GM18907 (cell line): Measurements from ENCODE around the gene MAP3K5.

Experiments
- ATAC-seq: cut with Tn5 transposase; IDR thresholded peaks from one replicate; pipeline ENCODE4 v1.9.1; 2021; ENCODE audit warnings: mild to moderate bottlenecking, moderate library complexity; ENCODE audit not compliant: unreplicated experiment

The MAP3K5 gene

DNA sequence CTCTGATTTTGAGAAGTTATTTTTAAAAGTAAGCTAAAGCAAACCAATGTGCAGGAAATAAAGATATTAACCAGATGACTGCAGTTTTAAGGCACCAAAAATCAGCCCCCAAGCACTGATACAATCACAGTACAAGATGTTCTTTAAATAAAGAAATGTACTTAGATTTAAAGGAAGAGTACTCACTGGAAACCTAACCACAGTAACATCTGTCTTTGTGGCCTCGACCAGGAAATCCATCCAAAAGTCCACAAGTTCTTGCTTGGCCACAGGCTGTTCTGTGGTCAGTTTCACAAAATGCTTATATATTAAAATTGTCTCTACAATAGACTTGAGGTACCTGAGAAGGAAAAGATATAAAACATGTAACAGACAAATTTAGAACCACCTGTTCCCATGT, 136.2 kb downstream of the MAP3K5 start:
- ATAC-seq: no peak

DNA sequence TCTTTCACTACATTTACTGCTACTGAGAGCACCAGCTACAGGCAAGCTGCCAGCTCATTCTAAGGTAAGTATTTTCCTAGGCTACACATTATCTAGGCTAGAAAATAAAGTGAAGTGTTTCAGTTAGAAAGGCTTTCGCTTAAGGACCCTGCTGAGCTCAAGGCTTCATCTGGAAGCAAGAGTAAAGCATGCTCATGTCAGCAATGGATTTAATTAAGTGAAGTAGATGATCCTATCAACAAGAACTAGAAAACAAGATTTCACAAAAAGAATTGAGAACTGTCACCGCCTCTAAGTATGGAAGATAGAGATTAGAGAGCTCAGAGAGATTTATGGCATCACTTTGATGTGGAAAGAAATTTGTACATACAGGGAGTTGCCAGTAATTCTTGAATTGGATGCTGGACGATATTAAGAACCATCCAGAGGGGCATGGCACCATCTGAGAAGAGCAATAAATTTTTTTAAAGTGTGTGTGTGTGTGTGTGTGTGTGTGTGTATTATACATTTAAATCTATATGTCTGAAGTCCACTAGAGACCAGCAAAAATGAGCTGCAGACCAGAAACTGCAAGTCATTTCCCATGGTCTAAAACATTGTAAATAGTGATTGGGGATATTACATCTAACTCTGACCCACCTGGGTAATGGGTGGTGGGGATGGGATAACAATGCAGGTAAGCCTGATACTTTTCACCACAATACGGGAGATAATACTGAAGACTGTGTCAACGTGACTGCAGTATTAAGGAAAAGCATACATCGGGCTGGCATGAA, 136.8 kb downstream of the MAP3K5 start:
- ATAC-seq: no peak

DNA sequence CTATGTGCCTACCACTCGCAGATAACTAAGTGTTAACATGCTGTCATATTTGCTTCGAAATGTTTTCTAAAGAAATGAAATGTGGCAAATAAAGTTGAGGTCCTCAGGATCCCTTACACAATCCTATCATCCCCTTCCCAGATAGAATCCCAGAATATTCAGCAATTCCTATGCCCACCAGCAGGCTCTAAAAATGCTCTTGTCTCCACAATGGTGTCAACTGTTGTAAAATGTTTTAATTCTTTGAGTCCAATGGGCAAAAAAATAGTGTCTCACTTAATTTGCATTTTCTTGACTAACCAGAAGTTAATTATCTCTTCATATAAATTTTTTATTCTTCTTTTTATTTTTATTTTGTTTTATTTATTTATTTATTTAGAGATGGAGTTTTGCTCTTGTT, 138.2 kb downstream of the MAP3K5 start:
- ATAC-seq: no peak

DNA sequence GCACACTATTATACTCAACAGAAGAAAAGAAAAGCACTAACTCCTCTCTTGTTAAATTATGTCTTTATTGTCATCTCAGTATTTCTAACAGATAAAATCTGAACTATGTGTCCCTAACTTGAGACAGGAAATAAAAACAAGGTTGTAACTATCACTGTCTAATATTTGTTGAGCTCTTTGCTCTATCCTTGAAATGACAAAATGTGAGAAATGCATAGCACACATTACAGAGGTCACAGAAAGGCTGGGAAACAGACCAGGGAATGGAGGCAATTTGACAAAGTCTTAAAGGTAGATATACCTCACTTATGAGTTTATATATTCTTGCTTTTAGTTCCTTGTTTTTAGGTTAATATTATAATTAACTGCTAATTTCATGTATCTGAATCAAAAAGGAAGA, 139.6 kb downstream of the MAP3K5 start:
- ATAC-seq: no peak

DNA sequence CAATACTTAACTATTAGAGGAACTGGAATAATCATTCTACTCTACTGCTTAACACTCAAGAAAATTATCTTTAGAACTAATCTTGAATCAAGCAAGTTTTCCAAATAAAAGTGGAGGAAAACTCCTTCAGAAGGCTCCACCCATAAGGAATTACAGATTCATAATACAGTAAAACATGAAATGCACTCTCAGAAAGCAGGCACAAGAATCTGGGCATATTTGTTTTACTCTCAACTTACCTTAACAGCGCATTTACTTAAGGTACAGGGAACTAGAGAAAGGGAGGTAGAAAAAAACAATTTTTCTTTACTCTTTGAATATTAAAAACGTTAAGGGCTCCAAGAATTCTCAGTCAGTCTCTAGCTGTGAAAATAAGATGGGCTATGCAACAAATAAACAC, 140.3 kb downstream of the MAP3K5 start:
- ATAC-seq: no peak

DNA sequence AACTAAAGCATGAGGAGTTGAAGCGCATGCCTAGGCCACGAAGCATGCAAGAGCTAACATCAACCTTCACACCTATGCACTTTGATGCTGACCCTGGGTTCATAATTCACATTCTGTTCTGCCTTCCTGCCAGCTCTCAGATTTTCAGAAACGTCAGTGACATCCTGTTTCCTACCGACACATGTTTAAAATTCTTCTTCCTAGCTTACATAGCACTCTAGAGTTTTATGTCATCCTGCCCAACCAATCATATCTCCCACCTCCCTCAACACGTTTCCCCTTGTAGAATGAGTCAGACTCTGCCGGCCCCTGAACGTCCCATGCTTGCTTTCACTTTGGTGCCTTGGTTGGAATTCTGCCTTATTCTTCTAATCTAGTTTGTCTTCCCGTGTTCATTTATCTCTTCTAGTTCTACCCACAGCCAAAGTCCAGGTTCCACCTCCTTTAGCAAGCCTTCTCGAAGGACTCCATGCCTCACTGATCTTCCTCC, 144.9 kb downstream of the MAP3K5 start:
- peak; percentile 77 for ATAC-seq

DNA sequence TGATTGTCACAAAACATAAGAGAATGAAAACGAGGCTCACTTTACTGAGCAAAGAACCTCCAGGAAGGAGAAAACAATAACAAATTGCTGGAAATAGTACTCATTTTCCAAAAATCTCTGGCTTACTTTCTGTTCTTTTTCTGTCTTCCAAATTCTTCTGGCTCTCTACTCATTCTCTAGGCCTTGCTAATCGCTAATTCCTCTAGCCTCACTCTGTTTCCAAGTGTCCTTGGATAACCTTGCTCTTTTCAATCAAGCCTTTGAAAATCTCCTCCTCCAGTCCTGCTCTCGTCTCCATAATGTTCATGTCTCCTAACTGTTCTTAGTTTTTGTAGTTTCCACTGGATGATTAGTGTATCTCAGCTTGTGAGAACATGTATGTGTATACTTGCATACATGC, 145.9 kb downstream of the MAP3K5 start:
- no peak for ATAC-seq

DNA sequence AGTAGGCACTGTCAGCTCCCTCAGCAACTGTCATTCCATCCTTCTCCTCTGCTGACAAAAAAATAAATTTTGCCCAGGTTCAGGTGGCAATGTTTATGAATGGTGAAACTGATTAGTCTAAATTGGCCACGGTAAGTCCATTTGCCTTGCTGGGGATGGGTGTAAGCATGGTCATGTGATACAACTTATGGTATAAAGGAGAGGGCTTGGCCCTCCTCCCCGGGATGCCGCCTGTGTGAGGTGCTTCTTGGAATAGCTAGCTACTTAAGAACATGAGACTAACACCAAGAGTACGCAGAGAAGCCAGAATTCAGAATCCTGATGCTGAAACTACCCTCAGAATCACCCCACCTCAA, 147.7 kb downstream of the MAP3K5 start:
- peak; percentile 12 for ATAC-seq

DNA sequence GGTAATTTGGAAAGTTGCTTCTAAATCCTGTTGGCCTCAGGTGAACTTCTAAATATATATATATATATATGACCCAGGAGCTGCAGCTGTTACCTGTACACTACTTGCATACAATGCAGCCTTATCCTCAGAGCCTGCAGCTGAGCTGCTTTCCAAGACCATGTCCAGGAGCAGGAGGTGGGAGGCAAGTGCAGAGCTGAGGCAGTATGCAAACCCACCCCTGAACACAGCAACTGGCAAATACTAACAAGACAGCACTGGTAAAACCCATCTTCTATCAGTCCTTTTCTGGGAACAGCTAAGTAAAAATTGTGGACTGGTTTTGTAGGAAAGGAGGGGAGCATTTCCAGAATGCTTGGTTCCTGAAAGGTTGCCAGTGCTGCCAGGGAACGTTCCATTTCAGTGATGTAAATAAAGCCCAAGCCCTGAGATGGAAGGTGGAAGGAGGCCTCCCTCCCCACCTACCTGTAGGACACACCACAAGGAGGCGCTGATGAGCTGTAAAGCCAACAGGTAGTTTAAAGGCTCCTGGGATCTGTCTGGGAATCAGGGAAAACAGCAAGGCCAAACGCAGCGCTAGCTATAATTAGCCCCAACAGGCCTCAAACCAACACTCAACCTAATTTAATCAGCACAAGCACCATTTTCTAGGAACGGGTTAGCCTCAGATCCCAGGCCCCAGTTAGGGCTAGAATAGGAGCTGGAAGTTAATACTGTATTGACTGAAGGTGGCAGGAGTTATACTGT, 148.3 kb downstream of the MAP3K5 start:
- peak; percentile 58 for ATAC-seq

DNA sequence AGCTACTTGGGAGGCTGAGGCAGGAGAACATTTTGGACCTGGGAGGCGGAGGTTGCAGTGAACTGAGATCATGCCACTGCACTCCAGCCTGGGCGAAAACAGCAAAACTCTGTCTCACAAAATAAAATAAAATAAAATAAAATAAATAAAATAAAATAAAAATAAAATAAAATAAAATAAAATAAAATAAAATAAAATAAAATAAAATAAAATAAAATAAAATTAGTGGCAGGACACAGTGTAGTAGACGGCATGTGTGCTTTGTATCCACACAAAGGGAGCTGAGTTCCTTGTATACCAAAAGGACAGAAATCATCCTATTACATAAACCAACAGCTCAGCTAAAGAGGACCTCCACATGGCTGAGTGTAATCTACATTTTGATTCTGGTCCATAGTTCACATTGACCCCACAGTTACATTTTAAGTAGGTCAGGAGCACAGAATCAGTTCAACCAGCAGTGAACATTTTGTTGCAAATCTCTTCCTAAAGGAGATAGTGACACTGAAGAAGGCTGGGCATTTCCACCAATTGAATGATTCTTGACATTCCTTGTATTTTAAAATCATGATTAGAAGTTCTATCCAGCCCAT, 150.3 kb downstream of the MAP3K5 start:
- ATAC-seq: no peak

DNA sequence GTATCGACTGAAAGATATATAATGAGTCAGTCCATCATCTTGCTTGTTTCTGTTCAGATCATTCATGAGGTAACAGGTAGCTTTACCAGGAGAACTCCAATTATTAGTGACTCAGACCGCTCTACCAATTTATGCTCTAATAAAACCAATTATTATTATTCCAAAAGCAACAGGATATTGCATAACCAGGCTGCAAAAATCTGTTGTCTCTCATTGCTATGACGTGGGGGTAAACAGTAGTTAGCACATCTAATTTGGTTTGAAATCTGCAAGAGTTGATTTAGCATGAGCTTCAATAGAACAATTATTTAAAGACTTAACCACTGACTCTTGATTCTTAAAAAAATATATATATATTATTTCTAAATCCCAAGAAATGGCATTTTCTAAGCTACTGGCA, 151.1 kb downstream of the MAP3K5 start:
- no peak for ATAC-seq

DNA sequence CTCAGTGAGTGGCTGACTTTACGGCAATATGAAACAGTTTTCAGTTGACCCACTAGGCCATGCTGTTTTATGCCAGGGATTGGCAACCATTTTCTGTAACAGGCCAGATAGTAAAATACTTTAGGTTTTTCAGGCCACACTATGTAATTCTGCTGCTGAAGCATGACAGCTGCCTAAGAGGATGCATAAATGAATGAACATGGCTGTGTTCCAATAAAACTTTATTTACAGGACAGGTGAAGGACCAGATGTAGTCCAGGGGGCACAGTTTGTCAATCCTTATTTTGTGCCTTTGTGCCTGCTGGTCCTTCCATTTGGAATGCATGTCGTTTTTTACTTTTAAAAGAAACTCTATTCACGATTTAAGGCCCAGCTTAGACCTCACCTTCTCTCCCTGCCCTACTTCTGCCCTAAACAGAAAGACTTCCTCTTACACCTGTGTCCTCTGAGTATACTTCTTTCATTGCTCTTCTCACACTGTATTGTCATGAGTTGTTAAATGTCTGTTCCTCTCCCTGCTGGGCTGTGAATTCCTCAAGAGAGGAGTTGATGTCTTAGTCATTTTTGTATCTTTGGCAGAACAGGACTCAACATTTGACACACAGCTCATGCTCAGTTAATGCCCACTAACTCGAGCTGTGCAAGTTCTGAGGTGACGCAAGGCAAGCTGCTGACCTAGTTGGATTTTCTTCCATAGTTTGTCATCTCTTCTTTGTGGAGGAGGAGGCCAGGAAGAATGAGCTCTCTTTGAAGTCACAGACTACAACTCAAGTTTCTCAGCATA, 152.0 kb downstream of the MAP3K5 start:
- no peak for ATAC-seq

DNA sequence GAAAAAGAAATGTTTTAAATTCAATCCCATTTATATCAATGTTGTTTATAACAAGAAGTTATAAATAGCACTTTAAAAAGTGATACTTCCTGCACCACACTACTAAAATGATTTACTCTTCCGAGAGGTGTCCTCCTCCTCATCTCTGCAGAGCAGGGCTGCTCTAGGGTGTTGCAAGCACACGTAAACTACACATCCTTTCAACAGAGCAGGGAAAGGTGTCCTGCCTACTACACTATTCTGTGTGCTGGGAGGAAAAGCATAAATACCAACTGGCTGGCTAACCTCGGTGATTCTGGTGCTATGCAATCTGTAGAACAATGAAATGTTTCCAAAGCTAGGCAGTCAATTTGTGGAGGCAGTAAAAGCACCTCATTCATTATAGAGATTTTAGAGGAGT, 152.6 kb downstream of the MAP3K5 start:
- ATAC-seq: no peak

DNA sequence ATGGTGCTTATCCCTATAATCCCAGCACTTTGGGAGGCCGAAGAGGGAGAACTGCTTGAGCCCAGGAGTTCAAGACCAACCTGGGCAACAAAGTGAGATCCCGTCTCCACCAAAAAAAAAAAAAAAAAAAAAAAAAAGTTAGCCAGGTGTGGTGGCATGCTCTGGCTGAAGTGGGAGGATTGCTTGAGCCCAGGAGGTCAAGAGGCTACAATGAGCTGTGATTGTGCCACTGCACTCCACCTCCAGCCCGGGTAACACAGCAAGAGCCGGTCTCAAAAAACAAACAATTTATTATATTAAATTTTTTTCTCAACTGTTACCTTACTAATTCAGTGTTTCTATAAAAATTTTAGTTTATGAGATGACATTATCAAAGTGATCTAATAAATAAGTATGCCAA, 156.7 kb downstream of the MAP3K5 start:
- no peak for ATAC-seq

DNA sequence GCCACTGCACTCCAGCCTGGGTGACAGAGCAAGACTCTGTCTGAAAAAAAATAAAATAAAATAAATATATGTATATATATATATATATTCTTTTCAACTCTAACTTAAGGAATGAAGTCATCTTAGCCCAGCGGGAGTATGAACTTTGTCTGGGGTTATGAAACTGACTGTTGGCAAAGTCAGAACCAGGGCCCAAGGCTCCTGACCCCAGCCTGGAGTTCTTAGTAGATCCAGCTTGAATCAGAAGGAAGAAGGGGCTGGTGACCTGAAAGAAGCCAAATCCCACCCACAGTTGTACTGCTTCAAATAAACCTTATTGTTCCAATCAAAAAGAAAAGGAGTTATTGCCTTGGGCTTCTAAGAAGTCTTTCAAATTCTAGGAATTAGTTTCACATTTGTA, 158.9 kb downstream of the MAP3K5 start:
- no peak for ATAC-seq

DNA sequence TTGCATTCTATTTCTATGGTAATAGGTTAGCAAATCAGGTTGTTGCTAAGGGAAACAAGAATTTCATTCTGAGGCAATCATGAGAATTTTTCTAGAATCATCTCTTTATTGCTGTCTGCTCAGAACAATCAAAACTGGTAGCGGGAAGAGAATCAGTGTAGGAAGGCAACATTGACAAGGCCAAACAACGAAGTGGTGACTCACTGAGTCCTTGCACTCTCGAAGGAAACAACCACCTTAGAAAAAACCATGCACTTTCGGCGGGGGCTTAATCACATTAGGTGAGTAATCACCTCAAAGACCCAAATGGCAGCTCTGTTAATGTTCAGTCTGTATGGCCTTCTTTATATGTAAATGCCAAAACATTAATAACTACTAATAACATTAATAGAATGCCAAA, 163.3 kb downstream of the MAP3K5 start:
- no peak for ATAC-seq

DNA sequence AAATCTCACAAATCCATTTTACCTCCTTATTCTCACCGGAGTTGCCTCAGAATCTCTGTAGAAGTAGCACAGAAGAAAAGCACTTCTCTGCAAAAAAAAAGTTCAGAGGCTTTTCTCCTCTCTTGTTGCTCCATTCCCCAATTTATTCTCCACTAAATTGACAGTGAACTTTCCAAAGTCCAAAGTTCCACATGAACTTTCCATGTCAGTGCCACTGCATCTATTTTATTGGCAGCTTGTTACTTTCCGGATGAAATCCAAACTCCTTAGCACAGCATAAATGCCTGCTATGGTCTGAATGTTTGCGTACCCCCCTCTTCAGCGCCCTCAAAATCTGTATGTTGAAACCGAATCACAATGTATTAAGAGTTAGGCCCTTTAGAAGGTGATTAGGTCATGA, 165.1 kb downstream of the MAP3K5 start:
- no peak for ATAC-seq

DNA sequence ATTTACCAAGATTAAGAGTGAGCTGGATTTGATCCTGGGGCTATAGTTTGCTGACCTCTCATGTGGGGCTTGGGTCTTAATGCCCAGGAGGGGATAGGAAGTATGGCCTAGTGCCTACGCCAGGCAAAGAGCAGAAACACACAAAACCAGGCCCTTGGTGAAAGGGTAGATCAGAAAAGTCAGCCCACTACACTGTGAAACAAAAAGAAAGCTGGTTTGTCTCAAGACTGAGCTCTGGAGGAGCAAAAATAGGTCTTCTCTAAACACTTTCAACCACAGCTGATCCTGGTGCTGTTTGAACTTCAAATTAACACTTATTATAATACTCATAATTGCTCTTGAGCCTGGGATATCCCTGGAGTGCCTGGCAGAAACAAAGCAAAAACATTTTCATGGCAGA, 167.0 kb downstream of the MAP3K5 start:
- no peak for ATAC-seq

DNA sequence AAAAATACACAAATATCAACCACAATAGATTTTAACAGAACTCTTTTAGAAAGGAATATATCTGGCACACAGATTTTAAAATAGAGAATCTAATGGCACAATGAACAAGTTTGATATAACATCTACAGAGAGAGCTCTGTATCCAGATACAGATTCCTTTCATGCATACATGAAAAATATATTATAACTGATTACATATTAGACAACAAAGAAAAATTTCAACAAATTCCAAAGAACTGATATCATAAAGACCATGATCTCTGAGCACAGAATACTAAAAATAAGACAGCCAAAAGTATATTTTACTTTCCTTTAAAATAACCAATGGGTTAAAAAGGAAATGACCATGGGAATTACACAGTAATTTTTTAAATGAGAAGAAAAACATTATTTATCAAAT, 167.9 kb downstream of the MAP3K5 start:
- ATAC-seq: no peak

DNA sequence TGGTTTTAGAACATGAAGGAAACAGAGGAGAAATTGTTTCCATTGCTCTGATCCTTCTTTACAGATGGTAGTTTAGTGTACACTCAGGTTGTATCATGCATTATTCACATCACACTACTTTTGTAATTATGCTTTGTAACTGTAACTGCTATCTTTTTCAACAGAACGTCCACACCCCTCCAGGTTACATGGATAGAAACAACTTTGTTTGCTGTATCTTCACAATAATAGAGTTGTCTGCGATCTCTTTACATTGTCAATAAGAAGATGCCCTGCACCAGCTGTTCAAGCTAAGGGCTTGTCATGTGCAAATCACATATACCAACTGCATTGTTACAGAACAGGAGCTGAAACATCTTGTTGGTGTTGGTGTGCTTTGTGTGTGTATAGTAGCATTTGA, 174.2 kb downstream of the MAP3K5 start:
- ATAC-seq: no peak

DNA sequence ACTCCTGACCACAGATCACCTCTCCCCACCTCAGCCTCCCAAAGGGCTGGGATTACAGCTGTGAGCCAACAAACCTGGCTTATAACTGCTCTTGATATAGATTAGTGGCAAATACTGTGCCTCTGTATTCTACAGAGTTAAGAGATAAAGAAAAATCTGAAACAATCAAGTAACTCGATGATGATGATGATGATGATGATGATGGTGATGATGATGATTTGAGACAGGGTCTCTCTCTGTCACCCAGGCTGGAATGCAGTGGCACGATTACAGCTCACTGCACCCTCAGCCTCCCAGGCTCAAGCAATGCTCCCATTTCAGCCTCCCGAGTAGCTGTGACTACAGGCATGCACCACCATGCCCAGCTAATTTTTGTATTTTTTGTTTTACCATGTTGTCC, 175.8 kb downstream of the MAP3K5 start:
- ATAC-seq: no peak
